Measurements from ENCODE around the gene MAP4K2.

Gene MAP4K2

GRCh38 chr11:64760759-64761420, 42.1 kb downstream of the MAP4K2 start:
- Histone ChIP-seq H3K36me3 (ENCODE audit: insufficient read depth, low read length) (peaks cover 38% of the 10 kb centered on the region), H3K27ac (ENCODE audit: low read depth, low read length, poor library complexity, severe bottlenecking) (no peak overlapping the region), H3K27me3 (ENCODE audit: insufficient read depth, low read length) (no peaks in the 10 kb centered on the region; the same call in 1 of the 2 replicates), H3K9ac (ENCODE audit: low read length) (no peak overlapping the region), H2AFZ (ENCODE audit: low read length) (no peak overlapping the region), H3K4me3 (ENCODE audit: low read depth, low read length, poor library complexity, severe bottlenecking) (no peak overlapping the region), H3K9me2 (ENCODE audit: low read depth, low read length) (no peaks in the 10 kb centered on the region), H4K20me1 (ENCODE audit: insufficient read depth, low read length) (no peaks in the 10 kb centered on the region), H3K4me2 (ENCODE audit: low read length) (no peak overlapping the region), H3K4me1 (ENCODE audit: insufficient read depth, low read length, severe bottlenecking) (peaks cover 29% of the 10 kb centered on the region), H3K9me3 (ENCODE audit: low read length) (no peaks in the 10 kb centered on the region), H3F3A (ENCODE audit: insufficient read depth, low read length) (0 out of 2 replicates have a peak, but pooled peaks cover 6% of the 10 kb centered on the region), H3K79me2 (ENCODE audit: insufficient read depth, low read length) (no peaks in the 10 kb centered on the region)
- no peak for TF ChIP-seq EZH2 (IDR thresholded peaks at IDR 0.05; ENCODE audit: borderline replicate concordance, low read length)
- TF ChIP-seq, protein P1, sequence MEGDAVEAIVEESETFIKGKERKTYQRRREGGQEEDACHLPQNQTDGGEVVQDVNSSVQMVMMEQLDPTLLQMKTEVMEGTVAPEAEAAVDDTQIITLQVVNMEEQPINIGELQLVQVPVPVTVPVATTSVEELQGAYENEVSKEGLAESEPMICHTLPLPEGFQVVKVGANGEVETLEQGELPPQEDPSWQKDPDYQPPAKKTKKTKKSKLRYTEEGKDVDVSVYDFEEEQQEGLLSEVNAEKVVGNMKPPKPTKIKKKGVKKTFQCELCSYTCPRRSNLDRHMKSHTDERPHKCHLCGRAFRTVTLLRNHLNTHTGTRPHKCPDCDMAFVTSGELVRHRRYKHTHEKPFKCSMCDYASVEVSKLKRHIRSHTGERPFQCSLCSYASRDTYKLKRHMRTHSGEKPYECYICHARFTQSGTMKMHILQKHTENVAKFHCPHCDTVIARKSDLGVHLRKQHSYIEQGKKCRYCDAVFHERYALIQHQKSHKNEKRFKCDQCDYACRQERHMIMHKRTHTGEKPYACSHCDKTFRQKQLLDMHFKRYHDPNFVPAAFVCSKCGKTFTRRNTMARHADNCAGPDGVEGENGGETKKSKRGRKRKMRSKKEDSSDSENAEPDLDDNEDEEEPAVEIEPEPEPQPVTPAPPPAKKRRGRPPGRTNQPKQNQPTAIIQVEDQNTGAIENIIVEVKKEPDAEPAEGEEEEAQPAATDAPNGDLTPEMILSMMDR (IDR thresholded peaks at IDR 0.05; ENCODE audit: low read length) = no peak

DNA sequence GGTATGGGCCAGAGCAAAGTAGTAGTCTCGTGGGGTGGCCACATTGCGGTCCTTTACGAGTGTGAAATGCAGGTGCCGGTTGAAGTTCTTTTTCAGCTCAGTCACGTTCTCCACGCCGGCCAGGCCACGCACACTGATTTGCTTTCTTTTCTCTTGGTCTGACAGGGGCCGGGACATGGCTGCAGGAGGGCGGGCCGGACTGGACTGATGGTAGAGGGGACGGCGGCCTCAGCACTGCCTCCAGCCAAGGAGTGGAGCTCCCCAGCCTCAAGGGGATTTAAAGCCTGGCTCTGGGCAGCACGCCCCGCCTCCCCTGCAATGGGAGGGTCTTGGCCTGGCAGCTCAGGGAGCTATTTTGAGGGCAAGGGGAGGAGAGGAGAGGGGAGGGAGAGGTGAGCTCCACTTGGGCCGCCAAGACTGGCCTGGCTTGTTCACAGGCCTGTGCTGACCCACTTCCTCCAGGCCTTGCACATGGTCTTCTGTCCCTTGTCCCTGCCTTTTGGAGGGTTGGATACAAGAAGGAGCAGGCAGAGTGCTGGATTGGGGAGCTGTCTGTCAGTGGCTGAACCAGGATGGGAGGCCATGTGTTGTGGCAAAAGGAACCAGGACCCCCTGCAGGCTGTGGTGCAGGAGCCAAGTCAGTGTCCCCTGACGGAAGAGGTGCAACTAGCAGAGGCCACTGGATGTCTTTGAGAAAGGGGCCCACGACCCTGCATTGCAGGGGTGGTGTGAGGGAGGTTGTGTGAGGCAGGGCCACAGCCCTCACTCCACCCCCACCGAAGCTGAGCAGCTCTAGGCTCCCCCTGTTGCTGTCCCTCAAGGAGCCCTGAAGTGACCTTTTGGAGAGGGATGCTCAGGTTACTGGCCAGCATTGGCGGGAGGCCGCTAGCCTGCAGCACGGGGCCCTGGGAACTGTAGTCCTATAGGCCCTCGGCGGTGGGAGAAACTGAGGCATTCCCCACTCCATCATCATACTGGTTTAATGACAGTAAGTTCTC, 43.0 kb downstream of the MAP4K2 start, which contains the start of gene PYGM:
Gene PYGM (minus strand): TSS at position 253 of the 998 bp plus-strand sequence. CDS start 76 bp downstream, at position 177.
- Histone ChIP-seq H3K9ac (ENCODE audit: low read length) (no peak within 1 kb of the TSS), H4K20me1 (ENCODE audit: insufficient read depth, low read length) (no peaks in the 10 kb centered on the region), H3K4me1 (ENCODE audit: insufficient read depth, low read length, severe bottlenecking) (peaks cover 27% of the 10 kb centered on the region), H2AFZ (ENCODE audit: low read length) (no peak within 1 kb of the TSS), H3K9me2 (ENCODE audit: low read depth, low read length) (no peaks in the 10 kb centered on the region), H3K9me3 (ENCODE audit: low read length) (no peaks in the 10 kb centered on the region), H3K27ac (ENCODE audit: low read depth, low read length, poor library complexity, severe bottlenecking) (no peak within 1 kb of the TSS), H3K36me3 (ENCODE audit: insufficient read depth, low read length) (peaks cover 30% of the 10 kb centered on the region), H3K27me3 (ENCODE audit: insufficient read depth, low read length) (no peaks in the 10 kb centered on the region; the same call in 1 of the 2 replicates), H3F3A (ENCODE audit: insufficient read depth, low read length) (0 out of 2 replicates have a peak, but pooled peaks cover 6% of the 10 kb centered on the region), H3K4me3 (ENCODE audit: low read depth, low read length, poor library complexity, severe bottlenecking) (no peak within 1 kb of the TSS), H3K4me2 (ENCODE audit: low read length) (no peak within 1 kb of the TSS), H3K79me2 (ENCODE audit: insufficient read depth, low read length) (no peaks in the 10 kb centered on the region)
- TF ChIP-seq, protein P1 (IDR thresholded peaks at IDR 0.05; ENCODE audit: low read length) = no peak
- TF ChIP-seq EZH2 (IDR thresholded peaks at IDR 0.05; ENCODE audit: borderline replicate concordance, low read length) = no peak

DNA sequence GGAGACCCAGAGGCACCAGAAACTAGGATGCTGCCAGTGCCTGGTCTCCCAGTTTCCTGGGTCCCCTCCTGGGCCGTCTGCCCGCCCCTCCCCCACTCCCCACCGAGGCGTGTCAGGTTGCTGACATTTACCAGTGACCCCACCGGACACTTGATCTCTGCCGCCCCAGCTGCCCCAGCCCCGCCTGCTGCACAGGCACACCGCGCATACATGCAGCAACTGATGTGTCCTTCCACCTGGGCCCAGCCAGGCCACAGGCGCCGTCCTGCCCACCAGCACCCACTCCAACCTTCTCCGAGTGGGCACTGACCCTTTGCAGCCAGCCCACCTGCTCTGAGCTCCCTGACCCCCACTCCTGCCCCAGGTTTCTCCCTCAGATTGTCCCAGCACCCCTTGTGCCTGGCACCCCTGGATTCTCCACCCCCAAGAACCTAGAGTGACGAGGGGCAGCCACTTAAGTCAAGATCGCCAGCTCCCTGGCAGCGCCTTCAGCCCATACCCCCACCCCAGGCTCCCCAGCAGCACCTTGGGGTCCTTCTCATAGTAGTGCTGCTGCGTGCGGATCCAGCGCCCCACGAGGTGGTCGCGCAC, 43.8 kb downstream of the MAP4K2 start:
- H3K4me2 ChIP-seq (ENCODE audit: low read length) = no peak overlapping the region
- no peak overlapping the region for H2AFZ ChIP-seq (ENCODE audit: low read length)
- H3K36me3 ChIP-seq (ENCODE audit: insufficient read depth, low read length) = peaks cover 22% of the 10 kb centered on the region
- no peaks in the 10 kb centered on the region for H3K9me3 ChIP-seq (ENCODE audit: low read length)
- no peak overlapping the region for H3K9ac ChIP-seq (ENCODE audit: low read length)
- no peaks in the 10 kb centered on the region for H3K79me2 ChIP-seq (ENCODE audit: insufficient read depth, low read length)
- no peak overlapping the region for H3K27ac ChIP-seq (ENCODE audit: low read depth, low read length, poor library complexity, severe bottlenecking)
- H3K4me1 ChIP-seq (ENCODE audit: insufficient read depth, low read length, severe bottlenecking) = peaks cover 20% of the 10 kb centered on the region
- H3K27me3 ChIP-seq (ENCODE audit: insufficient read depth, low read length) = no peaks in the 10 kb centered on the region; the same call in 1 of the 2 replicates
- no peak for TF ChIP-seq EZH2 (IDR thresholded peaks at IDR 0.05; ENCODE audit: borderline replicate concordance, low read length)
- TF ChIP-seq, protein P1 (IDR thresholded peaks at IDR 0.05; ENCODE audit: low read length) = no peak
- H3K4me3 ChIP-seq (ENCODE audit: low read depth, low read length, poor library complexity, severe bottlenecking) = no peak overlapping the region
- H4K20me1 ChIP-seq (ENCODE audit: insufficient read depth, low read length) = no peaks in the 10 kb centered on the region
- 0 out of 2 replicates have a peak, but pooled peaks cover 3% of the 10 kb centered on the region for H3F3A ChIP-seq (ENCODE audit: insufficient read depth, low read length)
- no peaks in the 10 kb centered on the region for H3K9me2 ChIP-seq (ENCODE audit: low read depth, low read length)
